Suprapubic skin (tissue), 4 donors: ENCODE results near the gene HDDC3.

Source experiments
- CTCF ChIP-seq, 2 donors: fragments of 200-600 bp in 1 of 2; fragments of 450-650 bp in 1 of 2; sonication (generic) in 1 of 2; IDR thresholded peaks; one replicate each; pipeline ENCODE4 v1.5.1; 2016 to 2019; ENCODE audit warnings: antibody characterized with exemption in 2 of 2, mild to moderate bottlenecking in 1 of 2, moderate library complexity in 1 of 2
- POLR2A ChIP-seq, 2 donors: fragments of 450-650 bp; IDR thresholded peaks; one replicate each; pipeline ENCODE4 v1.6.1; 2017; ENCODE audit warnings: antibody characterized with exemption in 2 of 2, mild to moderate bottlenecking in 2 of 2, moderate library complexity in 2 of 2
- POLR2AphosphoS5 ChIP-seq, 3 donors: sonication (generic); formaldehyde crosslinking; IDR thresholded peaks; one replicate each; pipeline ENCODE4 v1.6.1; 2017; ENCODE audit warnings: antibody characterized with exemption in 3 of 3

- TF ChIP-seq CTCF (IDR thresholded peaks at IDR 0.05) (no peak), POLR2AphosphoS5 (IDR thresholded peaks at IDR 0.05) (no peak), POLR2A (IDR thresholded peaks at IDR 0.05) (no peak)
Observed at GRCh38 chr15:90938261-90938660, 5.9 kb upstream of the HDDC3 start.
